ENCODE results near the gene DCDC1.
"Not testable (repeated sequence)": the region's sequence is repeated elsewhere in the genome, so short reads cannot be mapped to it uniquely, and the experiment has no call there.

DCDC1 gene

DNA sequence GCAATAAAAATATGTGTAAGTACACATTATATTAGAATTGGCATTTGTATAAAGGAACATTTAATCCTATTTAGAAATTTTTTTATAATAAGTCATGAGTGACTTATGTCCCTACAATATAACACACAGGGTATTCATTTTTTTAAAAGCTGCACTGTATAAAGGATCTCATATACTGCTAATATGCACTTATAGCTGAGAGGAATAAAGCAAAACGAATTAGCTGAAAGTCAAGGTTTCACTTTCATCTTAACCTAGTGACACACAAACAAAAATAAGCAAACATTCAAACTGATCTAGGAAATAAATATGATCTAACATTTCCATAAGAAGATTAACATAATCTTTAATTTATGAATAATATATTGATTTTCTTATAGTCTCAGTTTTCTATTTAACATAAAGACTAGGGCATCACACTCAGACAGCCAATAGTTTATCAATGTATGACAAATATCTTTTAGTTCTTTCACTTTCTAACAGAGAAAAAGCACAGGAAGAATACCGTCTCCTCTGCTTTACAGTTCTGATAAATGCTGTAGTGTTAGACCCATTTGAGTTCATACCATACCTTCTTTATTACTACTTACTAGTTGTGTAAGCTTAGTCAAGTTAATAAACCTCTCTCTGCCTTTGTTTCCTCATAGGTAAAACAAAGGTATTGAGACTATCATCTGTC is 42.9 kb downstream of the DCDC1 start:
- DNase-seq (ENCODE audit: low spot score), result no peak

DNA sequence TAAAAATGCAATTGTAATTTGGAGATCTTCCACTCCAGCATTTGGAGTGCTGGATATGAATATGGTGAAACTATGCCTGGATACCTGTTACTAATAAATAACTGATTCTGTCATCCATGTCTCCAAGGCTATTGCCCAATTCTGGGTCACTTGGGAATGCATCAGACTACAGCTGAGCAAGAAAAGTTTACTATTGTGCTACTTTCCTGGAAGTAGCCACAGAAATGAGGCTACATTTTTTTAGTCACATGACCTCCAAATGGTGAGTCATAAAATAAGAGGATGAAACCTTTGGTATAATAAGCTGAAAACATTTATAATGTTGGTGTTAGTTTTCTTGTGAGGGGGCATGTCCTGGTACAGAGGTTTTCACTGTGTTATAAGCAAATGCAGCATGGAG is 44.4 kb downstream of the DCDC1 start:
- no peak for DNase-seq (ENCODE audit: low spot score)

DNA sequence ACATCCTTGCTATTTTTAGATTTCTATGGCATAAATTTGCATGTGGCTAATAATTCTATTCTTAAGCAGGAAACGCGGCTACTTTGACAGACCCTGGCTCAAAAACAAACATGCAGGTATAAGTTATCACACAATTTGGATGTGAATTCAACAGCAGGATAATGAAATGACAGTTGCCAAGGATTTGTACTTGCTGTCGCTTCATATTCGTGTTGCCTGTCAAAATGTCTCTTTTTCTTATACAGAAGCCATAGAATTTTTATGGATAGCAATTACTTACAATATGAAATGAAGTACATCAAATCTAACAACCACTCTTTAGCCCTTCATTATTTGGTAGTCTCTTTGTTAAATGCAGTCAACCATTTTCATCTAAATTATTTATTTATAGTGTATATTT is 46.4 kb downstream of the DCDC1 start:
- DNase-seq (ENCODE audit: low spot score), result no peak

DNA sequence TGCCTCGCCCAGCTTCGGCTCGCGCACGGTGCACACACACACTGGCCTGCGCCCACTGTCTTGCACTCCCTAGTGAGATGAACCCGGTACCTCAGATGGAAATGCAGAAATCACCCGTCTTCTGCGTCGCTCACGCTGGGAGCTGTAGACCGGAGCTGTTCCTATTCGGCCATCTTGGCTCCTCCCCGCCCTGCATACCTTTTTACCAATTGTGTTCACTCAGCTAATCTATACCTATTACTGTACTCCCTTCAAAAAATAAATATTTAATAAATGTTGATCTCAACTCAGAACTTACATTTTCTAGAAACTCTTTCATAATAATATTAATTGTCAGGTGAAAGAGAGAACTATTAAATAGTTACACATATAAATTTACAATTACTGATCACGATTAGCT is 48.0 kb downstream of the DCDC1 start:
- not testable (repeated sequence) for DNase-seq (ENCODE audit: low spot score)

DNA sequence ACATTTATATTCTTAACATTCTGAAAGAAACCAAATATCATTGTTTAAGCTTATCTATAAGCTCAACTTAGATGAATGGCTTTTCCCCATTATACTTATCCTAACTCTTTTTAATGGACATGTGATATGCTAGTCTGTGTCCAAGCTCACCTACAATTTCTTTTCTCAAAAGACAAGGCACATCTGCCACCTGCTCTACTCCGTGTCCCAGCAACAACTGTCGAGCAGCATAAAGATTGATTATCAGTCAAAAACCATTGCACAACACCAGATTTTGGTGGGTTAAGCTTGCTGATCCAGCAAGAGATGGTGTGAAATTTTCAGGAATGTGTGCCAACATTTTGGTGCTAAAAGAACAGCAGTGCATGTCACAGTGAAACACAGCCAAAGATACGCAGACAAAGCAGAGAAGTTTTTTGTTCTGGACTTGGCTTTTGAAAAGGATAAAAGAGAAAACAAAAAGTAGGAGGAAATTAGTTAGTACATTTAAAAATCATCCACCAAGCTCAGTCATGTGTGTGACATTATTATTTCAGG is 65.8 kb downstream of the DCDC1 start:
- DNase-seq (ENCODE audit: low spot score), result no peak

DNA sequence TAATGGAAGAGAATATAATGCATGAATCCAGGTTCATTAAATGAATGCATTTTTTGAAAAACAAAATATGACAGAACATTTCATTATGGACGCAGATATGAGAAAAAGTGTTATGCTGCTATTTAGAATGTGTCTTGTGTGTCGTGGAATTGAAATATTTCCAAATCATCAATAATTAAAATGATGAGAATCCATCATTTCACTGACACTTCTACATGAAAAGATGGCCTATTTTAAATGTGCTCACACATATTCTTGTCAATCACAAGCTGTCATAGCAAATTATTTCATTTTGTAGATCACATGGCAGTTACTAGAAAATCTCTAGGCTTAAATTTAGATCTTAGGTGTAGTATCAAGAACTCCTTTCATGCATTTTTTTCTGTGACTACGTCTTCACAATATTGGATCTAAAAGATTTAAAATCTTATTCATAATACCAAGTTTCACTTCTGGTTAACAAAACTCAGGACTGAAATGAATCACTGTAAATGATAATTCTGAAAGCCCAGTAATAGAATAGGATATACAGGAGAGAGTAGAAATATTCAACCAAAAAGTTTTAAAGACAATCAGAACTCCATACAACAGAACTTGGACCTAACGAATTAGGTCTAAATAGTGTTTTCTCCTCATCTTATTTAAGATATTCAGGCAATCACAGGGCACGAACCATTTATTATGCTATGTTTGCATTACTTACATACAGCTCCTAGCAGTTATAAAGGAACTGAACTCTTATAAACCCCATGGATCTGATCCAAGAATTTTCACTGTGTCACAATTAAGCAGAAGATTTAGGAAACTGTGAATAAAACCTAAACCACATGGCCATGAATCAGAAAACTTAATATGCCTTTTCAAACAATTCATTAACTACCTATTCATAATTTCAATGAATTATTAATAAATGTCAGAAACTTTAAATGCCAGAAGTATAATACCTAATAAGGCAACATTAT is 67.7 kb downstream of the DCDC1 start:
- no peak for DNase-seq (ENCODE audit: low spot score)

DNA sequence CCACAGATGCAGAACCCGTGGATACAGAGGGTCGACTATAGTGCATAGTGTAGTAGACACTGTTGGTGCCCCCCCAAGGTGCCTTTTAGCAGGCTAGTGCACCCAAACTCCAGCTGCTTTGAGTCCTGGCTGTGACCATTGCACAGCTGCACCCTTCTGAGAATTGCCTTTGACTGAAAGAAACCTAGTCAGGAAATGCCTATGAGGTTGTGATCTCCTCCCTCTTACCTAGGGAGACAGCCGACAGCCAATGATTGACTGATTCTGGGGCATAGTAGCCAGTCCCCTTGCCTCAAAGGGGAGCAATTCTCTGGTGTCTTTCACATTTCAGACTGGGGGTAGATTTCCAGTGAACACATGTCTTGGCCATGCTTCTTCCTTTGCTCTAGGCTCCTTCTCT is 74.2 kb downstream of the DCDC1 start:
- DNase-seq (ENCODE audit: low spot score), result no peak

DNA sequence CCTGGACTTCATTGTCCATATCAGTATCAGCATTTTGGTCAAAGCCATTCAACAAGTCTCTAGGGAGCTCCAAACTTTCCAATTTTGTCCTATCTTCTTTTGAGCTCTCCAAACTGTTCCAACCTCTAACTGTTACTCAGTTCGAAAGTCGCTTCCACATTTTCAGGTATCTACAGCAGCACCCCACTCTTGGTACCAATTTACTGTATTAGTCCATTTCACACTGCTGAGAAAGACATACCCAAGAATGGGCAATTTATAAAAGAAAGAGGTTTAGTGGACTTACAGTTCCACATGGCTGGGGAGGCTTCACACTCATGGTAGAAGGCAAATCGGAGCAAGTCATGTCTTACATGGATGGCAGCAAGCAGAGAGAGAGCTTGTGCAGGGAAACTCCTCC is 96.0 kb downstream of the DCDC1 start:
- not testable (repeated sequence) for DNase-seq (ENCODE audit: low spot score)

DNA sequence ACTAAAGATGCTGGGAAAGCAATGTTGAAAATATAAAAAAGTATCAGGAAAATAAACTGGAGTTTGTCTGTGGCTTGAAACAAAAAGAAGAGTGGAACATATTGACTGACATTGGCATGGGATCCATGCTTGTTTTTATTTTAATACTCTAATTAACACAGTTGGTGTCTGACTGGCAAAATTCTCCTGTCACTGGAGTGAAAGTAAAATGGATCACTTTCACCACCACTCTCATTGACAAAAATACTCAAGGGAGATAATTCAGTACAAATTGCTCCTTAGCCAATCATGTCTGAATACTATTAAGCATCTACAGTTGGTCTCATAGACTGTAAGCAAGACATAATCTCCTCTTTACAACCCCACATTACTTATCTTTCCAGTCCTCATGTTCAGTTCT is 101.8 kb downstream of the DCDC1 start:
- DNase-seq (ENCODE audit: low spot score), result no peak

DNA sequence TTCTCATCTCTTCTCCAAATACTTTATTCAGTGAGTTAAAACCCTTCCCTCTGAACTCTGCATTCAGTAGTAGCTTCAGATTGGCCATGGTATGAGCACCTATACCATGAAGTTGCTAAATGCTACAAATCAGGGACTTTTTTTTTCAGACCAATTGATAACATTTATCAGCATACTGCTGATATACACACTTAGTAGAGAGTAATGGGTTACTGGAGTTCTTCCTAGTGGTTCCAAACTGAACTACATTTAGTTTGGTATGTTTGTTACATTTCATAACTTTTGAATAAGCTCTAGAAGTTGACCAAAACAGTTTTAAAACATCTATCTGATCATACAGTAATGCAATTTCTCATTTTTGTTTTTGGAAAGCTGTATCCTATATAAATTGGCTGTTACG is 104.7 kb downstream of the DCDC1 start:
- no peak for DNase-seq (ENCODE audit: low spot score)

DNA sequence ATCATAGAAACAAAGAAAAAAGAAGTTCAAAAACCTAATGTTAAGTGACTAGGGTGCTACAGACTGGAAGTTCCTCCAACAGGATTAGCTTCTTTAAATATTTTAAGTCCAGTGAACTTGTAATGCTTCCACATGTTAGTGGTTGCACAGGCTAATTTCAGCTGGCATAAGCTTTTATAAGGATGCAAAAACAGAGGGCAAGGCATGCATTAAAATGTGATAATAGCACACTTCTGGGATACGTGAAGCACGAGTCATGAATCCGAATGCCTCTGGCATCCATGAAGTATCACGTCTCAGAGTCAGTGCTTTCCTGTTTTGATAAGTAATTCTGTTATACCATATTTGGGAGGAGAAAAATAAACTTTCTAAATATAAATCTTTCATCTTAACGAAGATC is 106.8 kb downstream of the DCDC1 start:
- no peak for DNase-seq (ENCODE audit: low spot score)

DNA sequence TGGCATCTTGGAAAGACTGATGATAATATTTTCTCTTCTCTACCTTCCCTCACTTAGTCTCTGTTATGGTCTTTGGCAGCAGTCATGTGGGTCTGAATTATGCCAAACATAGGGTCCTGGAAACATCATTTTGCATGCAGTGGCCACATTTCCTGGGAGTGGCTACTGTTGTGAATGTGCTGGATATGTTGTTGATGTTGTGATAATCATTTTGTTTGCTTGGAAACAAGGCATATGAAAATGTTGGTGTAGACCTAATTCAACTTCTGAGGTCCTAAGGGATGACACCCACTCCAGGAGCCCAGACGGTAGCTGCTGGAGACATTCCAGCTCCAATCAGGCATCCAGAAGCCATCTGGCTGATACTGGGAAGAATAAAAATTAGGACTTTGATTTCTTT is 109.7 kb downstream of the DCDC1 start:
- no peak for DNase-seq (ENCODE audit: low spot score)

DNA sequence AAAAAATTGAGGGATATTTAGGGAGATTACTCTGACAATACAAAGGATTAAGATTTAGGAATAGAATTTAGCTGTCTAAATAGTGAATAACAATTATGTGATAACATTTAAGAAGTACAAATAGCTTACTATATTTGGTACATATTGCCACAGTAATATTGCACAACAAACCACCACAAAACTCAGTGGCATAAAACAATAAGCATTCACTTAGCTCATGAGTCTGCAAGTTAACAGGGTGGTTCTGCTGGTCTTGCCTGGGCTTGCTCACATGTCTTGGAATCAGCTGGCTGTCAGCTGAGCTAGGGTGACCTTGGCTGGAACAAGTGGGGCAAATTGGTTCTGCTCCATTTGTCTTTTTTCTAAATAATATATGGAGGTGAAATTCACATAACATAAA is 115.1 kb downstream of the DCDC1 start:
- no peak for DNase-seq (ENCODE audit: low spot score)

DNA sequence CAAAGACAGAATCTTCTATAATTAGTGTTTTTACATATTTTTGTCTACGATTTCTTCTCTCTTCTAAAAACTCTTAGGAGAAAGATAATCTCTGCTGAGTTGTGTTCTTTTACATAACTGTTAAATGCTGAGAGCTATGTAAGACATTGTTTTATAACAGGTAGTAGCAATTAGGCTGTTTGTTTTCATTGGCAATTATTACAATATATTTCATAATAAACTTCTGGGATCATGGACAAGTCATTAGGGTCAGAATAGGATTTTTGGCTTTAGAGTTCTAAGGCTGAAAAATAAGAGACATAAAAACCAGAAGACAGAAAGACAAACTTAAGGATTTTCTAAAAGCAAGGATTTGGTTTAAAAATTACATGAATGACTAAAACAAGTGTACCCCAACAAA is 120.8 kb downstream of the DCDC1 start:
- no peak for DNase-seq (ENCODE audit: low spot score)

DNA sequence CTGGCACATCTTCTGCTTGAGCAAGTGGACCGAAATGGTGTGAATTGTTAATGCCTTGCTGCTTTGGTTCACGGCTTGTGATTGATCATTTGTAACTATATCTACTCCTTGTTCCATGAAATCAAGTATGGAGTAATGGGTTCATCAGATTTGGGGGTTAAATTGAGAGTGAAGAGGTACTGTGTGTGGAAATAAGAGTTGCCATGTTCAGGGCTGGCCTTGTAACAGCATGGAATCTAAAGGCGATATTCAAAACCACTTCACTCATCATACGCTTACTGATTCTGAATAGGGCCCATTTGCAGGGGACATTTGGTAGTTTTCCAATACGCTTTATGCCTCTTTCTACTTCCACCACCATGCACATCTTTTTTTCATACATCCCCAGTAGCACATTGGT is 122.2 kb downstream of the DCDC1 start:
- DNase-seq (ENCODE audit: low spot score), result no peak

DNA sequence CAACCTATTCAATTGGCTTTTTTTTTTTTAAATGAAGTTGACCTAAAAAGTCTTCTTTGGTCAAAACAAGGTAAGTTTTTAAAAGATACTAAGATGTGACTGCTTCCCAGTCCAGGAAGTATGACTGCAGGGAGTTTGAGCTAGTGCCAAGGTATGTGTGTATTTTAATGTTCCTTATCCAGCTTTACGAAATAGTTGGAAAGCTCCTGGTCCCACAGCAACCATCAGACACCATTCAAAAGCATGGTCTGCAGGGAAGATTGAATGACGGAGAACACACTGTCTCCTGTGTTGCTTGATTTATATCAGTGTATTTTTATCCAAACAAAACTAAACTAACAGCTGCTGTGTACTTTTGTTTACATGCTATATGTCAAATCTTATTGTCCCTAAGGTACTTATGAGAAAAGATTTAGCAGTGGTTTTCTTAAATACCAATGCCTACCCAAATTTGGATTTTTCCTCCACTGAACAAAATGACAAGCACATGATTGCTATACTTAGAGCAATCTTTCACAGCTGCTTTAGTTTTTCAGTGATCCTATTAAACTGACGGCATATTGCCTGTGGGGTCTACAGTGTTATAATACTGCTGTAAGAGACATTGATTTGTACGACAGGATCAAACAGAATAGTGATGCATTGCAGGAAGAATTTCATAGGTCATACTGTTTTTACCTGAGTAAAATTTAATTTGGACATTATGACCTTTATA is 122.9 kb downstream of the DCDC1 start:
- DNase-seq (ENCODE audit: low spot score), result no peak

DNA sequence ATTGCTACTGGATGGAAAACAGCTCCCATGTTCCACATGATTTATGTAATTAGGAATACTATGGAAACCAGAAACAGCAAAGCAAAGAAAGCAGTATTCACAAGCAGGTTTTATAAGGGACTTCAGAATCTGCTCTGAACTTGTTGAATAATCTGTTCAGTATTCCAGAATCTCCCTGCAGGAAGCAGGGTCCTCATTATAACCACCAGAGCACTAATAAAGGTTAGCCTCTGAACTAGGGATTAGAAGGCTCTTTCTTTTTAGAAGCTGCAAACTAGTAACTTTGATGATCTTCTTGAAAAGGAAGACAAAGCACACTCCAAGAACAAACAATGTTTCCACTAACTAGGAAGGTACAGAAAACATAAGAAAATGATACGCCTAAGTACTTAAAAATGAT is 125.8 kb downstream of the DCDC1 start:
- no peak for DNase-seq (ENCODE audit: low spot score)

DNA sequence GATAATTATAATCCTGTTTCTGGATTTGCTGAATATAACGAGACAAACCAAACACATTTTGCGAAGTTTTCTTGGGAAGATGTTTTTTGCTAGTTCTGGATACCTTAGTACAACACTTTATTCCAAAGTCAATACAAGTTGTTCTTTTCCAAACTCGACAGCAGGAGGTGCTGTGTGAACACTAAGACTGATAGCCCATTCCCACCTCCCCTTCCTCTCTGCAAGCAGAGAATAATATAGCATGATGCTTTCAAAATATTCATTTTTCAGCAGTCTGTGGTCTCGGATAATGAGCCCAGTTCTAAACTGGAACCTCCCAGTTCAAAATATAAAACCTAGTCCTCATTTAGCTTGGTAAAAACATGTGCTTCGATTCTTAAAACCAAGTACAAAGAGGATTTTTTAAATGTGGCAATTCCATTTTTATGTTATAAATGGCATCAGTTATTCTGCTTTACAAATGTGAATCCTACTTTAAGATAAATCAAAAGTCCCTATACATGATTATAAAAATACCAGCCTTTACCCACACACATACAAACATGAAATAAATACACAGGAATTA is 129.1 kb downstream of the DCDC1 start:
- DNase-seq (ENCODE audit: low spot score), result peak; percentile 69

DNA sequence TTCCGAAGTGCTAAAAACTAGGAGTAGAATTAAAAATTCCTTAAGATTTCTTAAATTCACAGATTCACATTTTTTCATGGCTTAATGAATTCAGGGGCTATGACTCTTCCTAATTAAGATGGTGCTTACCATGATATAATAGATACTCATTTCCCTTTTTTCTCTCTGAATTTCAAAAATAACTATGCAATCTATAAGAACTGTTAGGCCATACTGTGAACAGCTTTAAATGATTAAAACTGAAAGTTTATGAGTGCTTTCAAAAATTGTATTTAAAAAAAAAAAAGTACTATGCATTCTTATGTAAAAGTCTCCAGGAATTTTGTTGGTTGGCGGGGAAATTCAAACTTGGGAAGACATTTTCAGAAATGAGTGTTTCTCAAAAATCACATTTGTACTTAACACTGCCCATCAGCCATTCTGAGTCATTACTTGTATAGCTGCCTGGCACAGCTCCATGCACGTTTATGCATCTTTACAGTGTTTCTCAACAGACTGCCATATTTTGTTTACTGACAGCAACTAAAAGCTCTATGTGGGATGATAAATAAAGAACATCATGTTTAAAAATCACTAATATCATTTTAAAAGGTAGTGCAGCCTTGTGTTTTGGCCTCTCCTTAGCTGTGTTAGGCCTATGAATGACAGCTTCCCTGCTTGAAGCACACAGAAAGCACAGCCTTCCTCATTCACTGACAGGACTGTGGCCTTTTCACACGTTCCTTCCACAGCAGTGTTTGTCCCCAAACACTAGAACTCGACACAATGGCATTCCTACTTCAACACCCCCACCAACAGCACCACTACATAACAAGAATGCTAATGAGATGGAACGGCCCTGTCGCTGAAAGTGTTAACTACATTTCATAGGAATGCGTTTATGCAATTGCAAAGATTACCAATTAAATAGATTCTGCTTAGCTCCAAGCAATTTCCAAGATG is 131.4 kb downstream of the DCDC1 start:
- DNase-seq (ENCODE audit: low spot score), result no peak

DNA sequence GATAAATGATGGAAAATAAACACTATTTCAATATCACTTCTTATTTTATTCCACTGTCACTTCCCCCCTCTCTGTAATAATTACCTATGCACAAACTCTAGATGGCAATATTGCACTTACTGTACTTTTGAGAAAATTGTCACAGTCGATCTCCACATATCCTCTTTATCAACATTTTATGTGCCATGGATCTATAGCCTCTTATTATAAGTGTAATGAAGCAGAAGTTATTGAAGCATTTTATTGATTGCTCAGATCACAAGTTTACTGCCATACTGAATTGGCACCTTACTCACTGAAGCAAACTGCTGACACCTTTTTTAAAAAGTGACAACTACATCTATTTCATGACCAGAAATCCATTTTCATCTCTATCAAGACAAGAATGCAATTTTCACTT is 133.4 kb downstream of the DCDC1 start:
- DNase-seq (ENCODE audit: low spot score), result peak; percentile 45

DNA sequence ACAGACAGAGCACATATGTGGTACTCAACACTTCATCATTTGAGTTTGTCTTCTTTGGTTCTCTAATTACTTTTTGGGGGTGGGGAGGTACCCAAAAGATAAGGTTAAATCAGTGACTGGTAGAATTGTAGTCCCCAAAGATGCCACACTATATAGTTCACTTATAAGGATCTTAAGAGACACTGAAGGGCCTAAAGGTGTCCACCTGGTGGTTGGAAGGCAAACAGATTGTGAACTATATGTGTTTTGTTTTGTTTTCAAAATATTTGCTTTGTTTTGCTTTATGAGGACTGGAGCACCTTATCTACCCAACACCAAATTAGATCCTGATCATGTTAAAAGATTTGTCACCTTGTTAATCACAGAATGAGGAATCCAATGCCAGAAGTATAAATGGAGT is 136.1 kb downstream of the DCDC1 start:
- DNase-seq (ENCODE audit: low spot score), result peak; percentile 49
